ENCODE results near the gene ATP4A.

The ATP4A gene

GRCh38 chr19:35560271-35560670 is 3.2 kb downstream of the ATP4A start:
- H3K4me3 ChIP-seq (ENCODE audit: control insufficient read depth in 1 of 7, extremely low read depth in 1 of 7, insufficient read depth in 4 of 7, low read depth in 2 of 7, low read length in 6 of 7) = no peak overlapping the region
- 93% methylated on average over 10 of the region's 18 CpGs for WGBS (ENCODE audit: insufficient coverage)
- CTCF ChIA-PET = interaction anchor here (2.7 kb wide), 1 partner anchor 12 kb away, joined by 19 read pairs; no protein-coding TSS in a partner anchor
- H3K27me3 ChIP-seq (replicated peaks in 2 of 5; ENCODE audit: control insufficient read depth in 4 of 5, insufficient read depth in 5 of 5, low read length in 4 of 5) = peaks cover 0 to 65% (median 25%) of the 10 kb centered on the region in 5 experiments
- H3K27ac ChIP-seq (ENCODE audit: insufficient read depth in 1 of 2, low read depth in 1 of 2, low read length in 2 of 2, poor library complexity in 1 of 2, severe bottlenecking in 2 of 2) = no peak overlapping the region
- no peak for DNase-seq
- H3K4me1 ChIP-seq (ENCODE audit: control extremely low read depth in 1 of 4, control insufficient read depth in 4 of 4, insufficient read depth in 4 of 4, low read length in 3 of 4) = peaks cover 0 to 14% (median 9%) of the 10 kb centered on the region in 4 experiments
- no peaks in the 10 kb centered on the region for H3K36me3 ChIP-seq (ENCODE audit: control insufficient read depth in 4 of 4, insufficient read depth in 4 of 4, low read length in 3 of 4)
- H3K9me3 ChIP-seq (ENCODE audit: control extremely low read depth in 1 of 5, control insufficient read depth in 4 of 5, insufficient read depth in 2 of 5, low read depth in 1 of 5, low read length in 4 of 5) = no peaks in the 10 kb centered on the region
- POLR2A ChIA-PET = no interaction called here

- POLR2A ChIA-PET = no interaction called here
- no peak for DNase-seq
- H3K27me3 ChIP-seq (replicated peaks in 2 of 5; ENCODE audit: control insufficient read depth in 4 of 5, insufficient read depth in 5 of 5, low read length in 4 of 5) = peaks cover 0 to 60% (median 25%) of the 10 kb centered on the region in 5 experiments
Measured at GRCh38 chr19:35559781-35560180, 3.7 kb downstream of the ATP4A start.

DNA sequence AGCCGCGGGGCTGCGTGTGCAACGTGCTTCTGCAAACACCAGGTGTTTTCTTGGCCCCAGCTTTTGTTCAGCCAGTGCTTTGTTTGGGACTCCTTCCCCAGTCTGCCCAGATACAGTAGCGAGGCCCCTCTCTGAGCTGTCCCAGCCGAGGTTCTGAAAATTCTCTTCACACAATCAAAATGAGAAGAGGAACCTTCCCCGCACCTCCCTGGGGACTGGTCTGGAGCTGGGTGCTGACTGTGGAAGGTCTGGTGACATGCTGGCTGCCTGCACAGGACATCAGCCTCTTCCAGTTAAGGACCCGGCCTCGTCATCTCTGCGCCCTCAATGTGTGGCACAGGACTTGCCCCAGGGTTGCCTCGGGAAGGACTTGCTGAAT is 4.2 kb downstream of the ATP4A start:
- DNase-seq = peak in 2 of 3 donors; percentile 49 to 55
- H3K9me3 ChIP-seq (ENCODE audit: control extremely low read depth in 1 of 5, control insufficient read depth in 4 of 5, insufficient read depth in 2 of 5, low read depth in 1 of 5, low read length in 4 of 5) = no peaks in the 10 kb centered on the region
- no peak overlapping the region for H3K27ac ChIP-seq (ENCODE audit: insufficient read depth in 1 of 2, low read depth in 1 of 2, low read length in 2 of 2, poor library complexity in 1 of 2, severe bottlenecking in 2 of 2)
- H3K36me3 ChIP-seq (ENCODE audit: control insufficient read depth in 4 of 4, insufficient read depth in 4 of 4, low read length in 3 of 4) = no peaks in the 10 kb centered on the region
- CTCF ChIA-PET = interaction anchor here (0.8 to 2.7 kb wide), 2 partner anchors 11 to 33 kb away, joined by 3 to 19 read pairs; no protein-coding TSS in a partner anchor
- H3K4me1 ChIP-seq (ENCODE audit: control extremely low read depth in 1 of 4, control insufficient read depth in 4 of 4, insufficient read depth in 4 of 4, low read length in 3 of 4) = peaks cover 0 to 14% (median 9%) of the 10 kb centered on the region in 4 experiments
- WGBS (ENCODE audit: insufficient coverage) = 83% methylated on average over 9 of the region's 11 CpGs
- POLR2A ChIA-PET = no interaction called here
- H3K4me3 ChIP-seq (ENCODE audit: control insufficient read depth in 1 of 7, extremely low read depth in 1 of 7, insufficient read depth in 4 of 7, low read depth in 2 of 7, low read length in 6 of 7) = no peak overlapping the region
- H3K27me3 ChIP-seq (replicated peaks in 2 of 5; ENCODE audit: control insufficient read depth in 4 of 5, insufficient read depth in 5 of 5, low read length in 4 of 5) = peaks cover 0 to 60% (median 25%) of the 10 kb centered on the region in 5 experiments

More at GRCh38 chr19:35559781-35560180, 3.7 kb downstream of the ATP4A start:
- no peak overlapping the region for H3K27ac ChIP-seq (ENCODE audit: insufficient read depth in 1 of 2, low read depth in 1 of 2, low read length in 2 of 2, poor library complexity in 1 of 2, severe bottlenecking in 2 of 2)
- CTCF ChIA-PET = interaction anchor here (0.8 to 2.7 kb wide), 2 partner anchors 11 to 33 kb away, joined by 3 to 19 read pairs; no protein-coding TSS in a partner anchor
- no peaks in the 10 kb centered on the region for H3K36me3 ChIP-seq (ENCODE audit: control insufficient read depth in 4 of 4, insufficient read depth in 4 of 4, low read length in 3 of 4)
- no peak overlapping the region for H3K4me3 ChIP-seq (ENCODE audit: control insufficient read depth in 1 of 7, extremely low read depth in 1 of 7, insufficient read depth in 4 of 7, low read depth in 2 of 7, low read length in 6 of 7)
- H3K4me1 ChIP-seq (ENCODE audit: control extremely low read depth in 1 of 4, control insufficient read depth in 4 of 4, insufficient read depth in 4 of 4, low read length in 3 of 4) = peaks cover 0 to 14% (median 9%) of the 10 kb centered on the region in 4 experiments
- 94% methylated on average over 22 of the region's 23 CpGs for WGBS (ENCODE audit: insufficient coverage)
- no peaks in the 10 kb centered on the region for H3K9me3 ChIP-seq (ENCODE audit: control extremely low read depth in 1 of 5, control insufficient read depth in 4 of 5, insufficient read depth in 2 of 5, low read depth in 1 of 5, low read length in 4 of 5)

GRCh38 chr19:35558400-35559280 is 4.8 kb downstream of the ATP4A start:
- Histone ChIP-seq H3K4me1 (ENCODE audit: control extremely low read depth in 1 of 4, control insufficient read depth in 4 of 4, insufficient read depth in 4 of 4, low read length in 3 of 4) (peaks cover 0 to 14% (median 9%) of the 10 kb centered on the region in 4 experiments), H3K9me3 (ENCODE audit: control extremely low read depth in 1 of 5, control insufficient read depth in 4 of 5, insufficient read depth in 2 of 5, low read depth in 1 of 5, low read length in 4 of 5) (no peaks in the 10 kb centered on the region), H3K27ac (ENCODE audit: insufficient read depth in 1 of 2, low read depth in 1 of 2, low read length in 2 of 2, poor library complexity in 1 of 2, severe bottlenecking in 2 of 2) (no peak overlapping the region), H3K4me3 (ENCODE audit: control insufficient read depth in 1 of 7, extremely low read depth in 1 of 7, insufficient read depth in 4 of 7, low read depth in 2 of 7, low read length in 6 of 7) (peak overlapping the region in 3 of 7 experiments; percentile 56 to 60 (median 60)), H3K36me3 (ENCODE audit: control insufficient read depth in 4 of 4, insufficient read depth in 4 of 4, low read length in 3 of 4) (no peaks in the 10 kb centered on the region), H3K27me3 (replicated peaks in 2 of 5; ENCODE audit: control insufficient read depth in 4 of 5, insufficient read depth in 5 of 5, low read length in 4 of 5) (peaks cover 0 to 60% (median 25%) of the 10 kb centered on the region in 5 experiments)
- POLR2A ChIA-PET = no interaction called here
- DNase-seq = no peak
- 38% methylated on average over 39 of the region's 53 CpGs for WGBS (ENCODE audit: insufficient coverage)
- CTCF ChIA-PET = interaction anchor here (1.4 to 2.7 kb wide), 2 partner anchors 10 to 50 kb away, joined by 3 to 19 read pairs; no protein-coding TSS in a partner anchor

DNA sequence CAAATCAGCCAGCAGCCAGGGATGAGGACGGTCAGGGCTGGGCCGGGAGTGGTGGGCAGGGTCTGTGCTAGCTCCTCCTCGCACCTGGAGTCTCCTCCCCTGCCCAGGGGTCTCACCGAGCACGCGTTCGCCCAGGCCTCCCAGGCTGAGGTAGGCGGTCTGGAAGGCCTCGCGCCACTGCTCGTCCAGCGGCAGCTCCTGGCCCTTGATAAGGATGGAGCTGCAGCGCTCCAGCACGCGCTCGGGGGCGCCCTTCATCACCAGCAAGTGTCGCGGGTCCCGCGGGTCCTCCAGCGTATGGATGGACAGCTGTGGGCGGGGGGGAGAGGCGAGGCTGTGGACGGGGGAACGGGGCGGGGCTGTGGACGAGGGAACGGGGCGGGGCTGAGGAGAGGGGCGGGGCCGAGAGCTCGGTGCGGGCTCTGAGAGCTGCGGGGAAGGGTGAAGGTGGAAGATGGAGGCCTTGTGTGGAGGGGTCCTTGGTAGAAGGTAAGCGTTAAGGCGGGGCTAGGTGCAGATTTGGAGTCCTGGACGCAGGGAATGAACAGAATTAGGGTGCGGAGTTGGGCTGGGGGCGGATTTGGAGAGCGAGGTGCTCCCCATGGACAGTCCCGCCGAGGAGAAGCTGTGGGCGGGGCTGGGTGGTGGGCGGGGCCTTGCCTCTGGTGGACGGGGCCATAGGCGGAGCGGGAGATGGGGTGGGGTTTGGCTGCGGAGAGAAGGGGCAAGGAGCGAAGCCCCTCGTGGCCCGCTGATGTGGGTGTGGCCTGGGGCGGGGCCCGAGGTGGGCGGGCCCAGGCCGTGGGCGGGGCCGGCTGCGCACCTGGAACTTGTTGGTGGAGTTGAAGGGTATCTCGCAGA is 5.7 kb downstream of the ATP4A start:
- ChIA-PET POLR2A (no interaction called here), CTCF (interaction anchor here (0.8 to 2.7 kb wide), 3 partner anchors 9 to 51 kb away, joined by 3 to 19 read pairs (median 4); no protein-coding TSS in a partner anchor)
- Histone ChIP-seq H3K4me1 (ENCODE audit: control extremely low read depth in 1 of 4, control insufficient read depth in 4 of 4, insufficient read depth in 4 of 4, low read length in 3 of 4) (peaks cover 0 to 14% (median 9%) of the 10 kb centered on the region in 4 experiments), H3K36me3 (ENCODE audit: control insufficient read depth in 4 of 4, insufficient read depth in 4 of 4, low read length in 3 of 4) (no peaks in the 10 kb centered on the region), H3K27me3 (replicated peaks in 2 of 5; ENCODE audit: control insufficient read depth in 4 of 5, insufficient read depth in 5 of 5, low read length in 4 of 5) (peaks cover 0 to 57% (median 25%) of the 10 kb centered on the region in 5 experiments), H3K27ac (ENCODE audit: insufficient read depth in 1 of 2, low read depth in 1 of 2, low read length in 2 of 2, poor library complexity in 1 of 2, severe bottlenecking in 2 of 2) (no peak overlapping the region), H3K4me3 (ENCODE audit: control insufficient read depth in 1 of 7, extremely low read depth in 1 of 7, insufficient read depth in 4 of 7, low read depth in 2 of 7, low read length in 6 of 7) (peak overlapping the region in 5 of 7 experiments; percentile 33 to 60 (median 56)), H3K9me3 (ENCODE audit: control extremely low read depth in 1 of 5, control insufficient read depth in 4 of 5, insufficient read depth in 2 of 5, low read depth in 1 of 5, low read length in 4 of 5) (no peaks in the 10 kb centered on the region)
- 5% methylated on average over 38 of the region's 60 CpGs for WGBS (ENCODE audit: insufficient coverage)
- DNase-seq = peak; percentile 68 to 84 (median 81)

- peak overlapping the region in 1 of 7 experiments; percentile 46 for H3K4me3 ChIP-seq (ENCODE audit: control insufficient read depth in 1 of 7, extremely low read depth in 1 of 7, insufficient read depth in 4 of 7, low read depth in 2 of 7, low read length in 6 of 7)
- H3K27me3 ChIP-seq (replicated peaks in 2 of 5; ENCODE audit: control insufficient read depth in 4 of 5, insufficient read depth in 5 of 5, low read length in 4 of 5) = peaks cover 0 to 53% (median 25%) of the 10 kb centered on the region in 5 experiments
- POLR2A ChIA-PET = no interaction called here
- no peak for DNase-seq
- H3K4me1 ChIP-seq (ENCODE audit: control extremely low read depth in 1 of 4, control insufficient read depth in 4 of 4, insufficient read depth in 4 of 4, low read length in 3 of 4) = peaks cover 0 to 14% (median 9%) of the 10 kb centered on the region in 4 experiments
- H3K27ac ChIP-seq (ENCODE audit: insufficient read depth in 1 of 2, low read depth in 1 of 2, low read length in 2 of 2, poor library complexity in 1 of 2, severe bottlenecking in 2 of 2) = no peak overlapping the region
- WGBS (ENCODE audit: insufficient coverage) = 91% methylated on average over 16 of the region's 16 CpGs
- CTCF ChIA-PET = interaction anchor here (0.7 to 2.3 kb wide), 6 partner anchors 15 to 91 kb away, joined by 3 to 8 read pairs (median 4); partner anchors contain the start of gene COX6B1
- no peaks in the 10 kb centered on the region for H3K36me3 ChIP-seq (ENCODE audit: control insufficient read depth in 4 of 4, insufficient read depth in 4 of 4, low read length in 3 of 4)
- H3K9me3 ChIP-seq (ENCODE audit: control extremely low read depth in 1 of 5, control insufficient read depth in 4 of 5, insufficient read depth in 2 of 5, low read depth in 1 of 5, low read length in 4 of 5) = no peaks in the 10 kb centered on the region
Measured at GRCh38 chr19:35556846-35557538, 6.5 kb downstream of the ATP4A start.
